ENCODE data around the gene DHX40.

- TF ChIP-seq CTCF (optimal IDR thresholded peaks at IDR 0.05 in 1 of 3, IDR thresholded peaks at IDR 0.05 in 1 of 3, conservative IDR thresholded peaks at IDR 0.05 in 1 of 3; ENCODE audit: extremely low read depth in 1 of 3, insufficient read depth in 2 of 3, low read length in 3 of 3) (no peak), EZH2 (IDR thresholded peaks at IDR 0.05; ENCODE audit: low read length) (no peak)
These were observed 84.5 kb downstream of the DHX40 start for GRCh38 chr17:59649886-59650285.
